Sigmoid colon (tissue), 7 donors: ENCODE results near the gene RAB3D. TPM values are rescaled to one million over a fixed set of nuclear protein-coding genes. Genes with fewer than 3 reads are reported as not detected.

Source experiments
- DNase-seq: peaks from one replicate; pipeline ENCODE4 v3.0.0-alpha.2; 2019
- H3K27ac ChIP-seq, 4 donors: fragments of 200-600 bp; sonication (generic); one replicate each; pipeline ENCODE4 v1.5.1; 2016 to 2019; ENCODE audit warnings: mild to moderate bottlenecking in 1 of 4
- H3K27me3 ChIP-seq, 3 donors: fragments of 200-600 bp; sonication (generic); one replicate each; pipeline ENCODE4 v1.5.1; 2019; ENCODE audit warnings: mild to moderate bottlenecking in 1 of 3
- H3K36me3 ChIP-seq, 4 donors: fragments of 200-600 bp; sonication (generic); one replicate each; pipeline ENCODE4 v1.5.1; 2016 to 2019
- H3K4me1 ChIP-seq, 4 donors: fragments of 200-600 bp; sonication (generic); one replicate each; pipeline ENCODE4 v1.5.1; 2017 to 2019
- H3K4me3 ChIP-seq, 4 donors: fragments of 200-600 bp; sonication (generic); one replicate each; pipeline ENCODE4 v1.5.1; 2017 to 2019; ENCODE audit warnings: mild to moderate bottlenecking in 2 of 4, moderate library complexity in 1 of 4
- H3K9me3 ChIP-seq, 4 donors: fragments of 200-600 bp in 3 of 4; sonication (generic) in 3 of 4; one replicate each; pipeline versions ENCODE4 v1.5.1 to v1.6.1; 2013 to 2019
- CTCF ChIP-seq, 4 experiments: fragments of 450-650 bp in 3 of 4; fragments of 200-600 bp in 1 of 4; IDR thresholded peaks; one replicate each; pipeline ENCODE4 v1.5.1; 2016 to 2019; ENCODE audit warnings: antibody characterized with exemption in 4 of 4, mild to moderate bottlenecking in 3 of 4, moderate library complexity in 2 of 4
- EP300 ChIP-seq, 4 donors: sonication (generic); formaldehyde crosslinking; IDR thresholded peaks; one replicate each; pipeline ENCODE4 v1.6.1; 2017; ENCODE audit warnings: antibody characterized with exemption in 4 of 4
- POLR2A ChIP-seq, 2 donors: fragments of 450-650 bp; IDR thresholded peaks; one replicate each; pipeline ENCODE4 v1.6.1; 2016; ENCODE audit warnings: antibody characterized with exemption in 2 of 2, mild to moderate bottlenecking in 2 of 2, moderate library complexity in 2 of 2
- POLR2AphosphoS5 ChIP-seq, 4 donors: sonication (generic); formaldehyde crosslinking; IDR thresholded peaks; one replicate each; pipeline ENCODE4 v1.6.1; 2017; ENCODE audit warnings: antibody characterized with exemption in 4 of 4
- WGBS, 2 donors: extraction: QIAGEN DNeasy Blood & Tissue Kit; methylation state at CpG; one replicate each; pipeline ENCODE4 v1.1.7; 2013; 5-methylcytosine and 5-hydroxymethylcytosine counted together
- intact Hi-C: fragments of 100-400 bp; cut with DNase I; formaldehyde crosslinking; loops from one replicate; pipeline ENCODE4 v1.15.1; 2023
- polyA plus RNA-seq, 3 donors: library from polyadenylated mRNA; stranded (reverse); fragments of 200-250 nt; gene quantifications; one replicate each; pipeline ENCODE4 v1.2.3, GENCODE V29; 2013
- total RNA-seq, 4 donors: library from RNA; depleted of rRNA; stranded (reverse); fragments of >200 nt; gene quantifications; one replicate each; pipeline ENCODE4 v1.1.0, GENCODE V29; 2016
- donor health status: healthy with polysubstance abuse.
- donor health status: Bipolar disorder and iron deficiency.
- donor health status: healthy.

Gene RAB3D
- total and polyA plus RNA-seq, 7 donors: 6.6 to 27.7 (median 16.0) TPM

DNA sequence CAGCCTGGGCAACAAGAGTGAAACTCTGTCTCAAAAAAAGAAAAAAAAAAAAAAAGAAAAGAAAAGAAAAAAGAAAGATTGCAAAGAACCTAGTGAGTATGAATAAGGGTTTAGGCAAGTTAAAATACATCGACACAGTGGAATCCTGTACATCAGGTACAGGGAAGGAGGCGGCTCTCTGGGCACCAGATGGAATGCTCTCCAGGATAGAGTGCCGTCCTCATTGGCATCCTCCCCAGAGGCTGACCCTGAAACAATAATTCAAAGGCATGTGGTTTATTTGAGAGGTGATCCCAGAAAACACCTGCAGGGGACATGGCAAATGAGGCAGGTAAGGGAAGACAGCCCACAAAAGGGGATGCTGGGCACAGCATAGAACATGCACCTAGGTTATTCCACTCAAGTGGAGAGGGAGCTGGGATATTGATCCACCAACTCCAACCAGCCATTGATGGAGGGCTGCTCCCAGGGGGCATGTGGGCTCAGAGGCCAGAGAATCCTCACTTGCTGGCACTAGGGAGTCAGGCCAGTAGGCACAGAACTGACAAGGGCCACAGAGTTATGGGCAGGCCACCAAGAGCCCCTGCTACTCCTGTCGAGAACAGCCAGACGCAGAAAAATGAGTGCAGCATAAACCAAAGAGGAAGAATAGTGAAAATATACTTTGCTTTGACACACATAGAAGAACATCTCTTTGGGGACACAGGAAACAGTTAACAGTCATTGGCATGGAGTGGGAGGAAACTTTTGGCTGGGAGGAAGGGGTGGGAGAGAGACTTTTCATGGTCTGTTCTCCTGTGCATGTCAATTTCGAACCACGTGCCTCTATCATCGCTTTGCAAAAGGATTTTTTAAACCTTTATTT, 39.3 kb downstream of the RAB3D start:
- intact Hi-C loops: no loop called here
- Histone ChIP-seq H3K4me1 (no peaks in the 10 kb centered on the region), H3K9me3 (no peaks in the 10 kb centered on the region), H3K4me3 (no peak overlapping the region), H3K27me3 (no peaks in the 10 kb centered on the region), H3K27ac (no peak overlapping the region), H3K36me3 (no peaks in the 10 kb centered on the region)
- TF ChIP-seq POLR2AphosphoS5 (IDR thresholded peaks at IDR 0.05): no peak
- TF ChIP-seq CTCF (IDR thresholded peaks at IDR 0.05): no peak
- no peak for DNase-seq
- 80 to 84% methylated on average over 8 of the region's 8 CpGs for WGBS, 2 donors

DNA sequence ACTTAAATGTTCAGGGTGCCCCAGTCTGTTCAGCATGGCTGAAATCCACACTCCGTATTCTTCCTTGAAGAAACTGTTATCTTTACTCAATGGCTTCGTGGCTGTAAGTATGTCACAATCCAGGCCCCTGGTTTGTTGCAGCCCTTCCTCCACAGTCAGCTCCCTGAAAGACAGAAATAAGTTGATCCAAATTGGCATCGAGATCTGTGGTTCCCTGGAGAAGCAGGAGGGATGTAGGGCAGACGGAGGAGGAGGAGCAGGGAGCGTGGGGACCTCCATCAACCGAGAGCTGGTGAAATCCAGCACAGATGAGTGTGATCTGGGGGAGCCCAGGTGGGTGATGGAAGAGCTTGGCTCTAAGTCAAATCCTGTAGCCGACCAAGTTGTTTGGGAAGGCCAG, 43.2 kb downstream of the RAB3D start:
- 11 to 63% methylated on average over 7 of the region's 7 CpGs for WGBS, 2 donors
- Histone ChIP-seq H3K4me1 (peaks cover 0 to 10% (median 7%) of the 10 kb centered on the region in 4 donors), H3K36me3 (no peaks in the 10 kb centered on the region), H3K27ac (peak overlapping the region; percentile 5 to 31 (median 12)), H3K4me3 (no peak overlapping the region), H3K27me3 (no peaks in the 10 kb centered on the region), H3K9me3 (no peaks in the 10 kb centered on the region)
- intact Hi-C loops: no loop called here
- peak; percentile 72 for DNase-seq
- TF ChIP-seq POLR2AphosphoS5 (IDR thresholded peaks at IDR 0.05) (no peak), CTCF (IDR thresholded peaks at IDR 0.05) (no peak), POLR2A (IDR thresholded peaks at IDR 0.05) (no peak), EP300 (IDR thresholded peaks at IDR 0.05) (no peak)

DNA sequence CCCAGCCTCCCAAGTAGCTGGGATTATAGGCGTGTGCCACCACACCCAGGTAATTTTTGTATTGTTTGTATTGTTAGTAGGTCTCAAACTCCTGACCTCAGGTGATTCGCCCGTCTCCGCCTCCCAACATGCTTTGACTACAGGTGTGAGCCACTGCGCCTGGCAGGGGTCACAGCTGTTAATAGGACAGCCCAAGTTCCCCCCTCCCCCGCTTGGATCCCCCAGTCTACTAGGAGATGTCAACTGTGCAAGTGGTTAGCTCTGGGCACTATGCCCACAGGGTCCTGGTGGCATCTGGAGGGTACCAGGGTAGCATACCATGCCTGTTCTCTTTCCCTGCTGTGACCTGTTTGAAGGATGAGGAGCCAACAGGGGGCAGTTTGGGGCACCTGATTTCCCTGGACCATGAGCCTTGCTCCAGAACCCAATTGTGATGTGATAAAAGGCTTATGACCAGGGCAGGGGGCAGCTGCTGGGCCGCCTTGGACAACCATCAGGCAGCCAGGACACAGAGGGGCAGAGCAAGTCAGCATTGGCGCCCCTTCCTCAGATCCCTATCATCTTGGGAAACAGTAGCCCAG, 43.7 kb downstream of the RAB3D start, which contains the start of gene TSPAN16:
TSS of gene TSPAN16 (plus strand) at position 496 of the 581 bp plus-strand sequence. CDS start 138 bp downstream, outside the sequence.
- no peaks in the 10 kb centered on the region for H3K36me3 ChIP-seq
- H3K4me1 ChIP-seq: peaks cover 0 to 10% (median 7%) of the 10 kb centered on the region in 4 donors
- peak within 1 kb of the TSS; percentile 5 to 31 (median 12) for H3K27ac ChIP-seq
- no peak for DNase-seq
- no peak within 1 kb of the TSS for H3K4me3 ChIP-seq
- 37 to 82% methylated on average over 8 of the region's 8 CpGs for WGBS, 2 donors
- no peaks in the 10 kb centered on the region for H3K9me3 ChIP-seq
- H3K27me3 ChIP-seq: no peaks in the 10 kb centered on the region
- intact Hi-C loops: loop anchor here (2.0 kb wide), 1 partner anchor 151 kb away; no protein-coding TSS in a partner anchor
- TF ChIP-seq POLR2A (IDR thresholded peaks at IDR 0.05): no peak
- TF ChIP-seq EP300 (IDR thresholded peaks at IDR 0.05): no peak
- no peak for TF ChIP-seq POLR2AphosphoS5 (IDR thresholded peaks at IDR 0.05)
- no peak for TF ChIP-seq CTCF (IDR thresholded peaks at IDR 0.05)

DNA sequence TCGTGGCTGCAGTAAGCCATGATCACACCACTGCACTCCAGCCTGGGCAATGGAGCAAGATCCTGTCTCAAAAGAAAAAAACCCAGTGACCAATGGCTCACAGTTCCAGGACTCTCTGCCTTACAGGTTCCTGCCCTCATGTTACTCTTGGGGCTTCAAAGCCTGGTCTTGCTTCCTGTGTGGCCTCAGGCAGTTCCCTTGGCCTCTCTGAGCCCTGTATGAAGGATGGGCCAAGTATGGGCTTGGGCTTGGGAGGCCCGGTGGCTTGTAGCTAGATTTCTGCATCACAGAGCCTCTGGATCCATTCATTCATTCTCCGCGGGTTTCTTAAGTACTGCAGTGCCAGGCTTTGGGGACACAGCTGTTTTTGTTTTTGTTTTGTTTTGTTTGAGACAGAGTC, 44.3 kb downstream of the RAB3D start:
- H3K9me3 ChIP-seq: no peaks in the 10 kb centered on the region
- DNase-seq: no peak
- no peak overlapping the region for H3K4me3 ChIP-seq
- peaks cover 0 to 10% (median 7%) of the 10 kb centered on the region in 4 donors for H3K4me1 ChIP-seq
- H3K36me3 ChIP-seq: no peaks in the 10 kb centered on the region
- intact Hi-C loops: loop anchor here (2.0 kb wide), 1 partner anchor 152 kb away; no protein-coding TSS in a partner anchor
- TF ChIP-seq EP300 (IDR thresholded peaks at IDR 0.05): no peak
- no peak for TF ChIP-seq POLR2A (IDR thresholded peaks at IDR 0.05)
- no peak for TF ChIP-seq CTCF (IDR thresholded peaks at IDR 0.05)
- no peak for TF ChIP-seq POLR2AphosphoS5 (IDR thresholded peaks at IDR 0.05)
- no peaks in the 10 kb centered on the region for H3K27me3 ChIP-seq
- H3K27ac ChIP-seq: no peak overlapping the region
- 76 to 87% methylated on average over 4 of the region's 4 CpGs for WGBS, 2 donors
